Measurements from ENCODE around the gene CGA. TPM values are rescaled to one million over a fixed set of nuclear protein-coding genes. Genes with fewer than 3 reads are reported as not detected.
A peak's percentile ranks its signal among the peaks of the same experiment; 100 is the strongest.

Gene CGA
- total RNA-seq, 1 donor: not detected

DNA sequence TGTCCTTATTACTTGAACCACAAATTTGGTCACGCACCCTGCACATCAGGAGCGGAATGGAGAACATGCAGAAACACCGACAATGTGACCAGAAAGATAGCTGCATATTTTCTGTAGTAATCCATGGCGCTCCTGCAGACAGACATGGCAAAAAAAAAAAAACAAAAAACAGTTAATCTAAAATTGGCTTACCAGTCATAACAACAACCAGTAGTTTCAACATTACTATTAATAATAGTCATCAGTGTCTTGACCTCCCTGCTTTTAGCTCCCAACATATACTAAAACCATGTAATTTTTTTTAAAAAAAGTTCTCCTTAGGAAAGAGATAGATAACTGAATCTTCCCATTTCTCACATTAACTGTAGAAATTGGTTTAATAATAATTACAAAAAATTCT is 6.8 kb downstream of the CGA start:
- Histone ChIP-seq H3K27me3 (ENCODE audit: insufficient read depth, low read length) (no peaks in the 10 kb centered on the region), H3K36me3 (ENCODE audit: insufficient read depth, low read length) (no peaks in the 10 kb centered on the region), H4K20me1 (ENCODE audit: insufficient read depth, low read length) (no peaks in the 10 kb centered on the region), H3K4me2 (ENCODE audit: insufficient read depth, low read length) (no peak overlapping the region), H3K4me1 (ENCODE audit: insufficient read depth, low read length) (no peaks in the 10 kb centered on the region), H2AFZ (ENCODE audit: low read length) (no peak overlapping the region), H3K4me3 (ENCODE audit: insufficient read depth, low read length) (no peak overlapping the region), H3K79me2 (ENCODE audit: insufficient read depth, low read length) (no peaks in the 10 kb centered on the region), H3K27ac (ENCODE audit: low read depth, low read length) (no peak overlapping the region), H3K9me3 (ENCODE audit: low read depth, low read length) (no peaks in the 10 kb centered on the region)
- no peak for TF ChIP-seq CTCF (IDR thresholded peaks at IDR 0.05; ENCODE audit: extremely low read depth, low read depth, low read length)
- DNase-seq (ENCODE audit: insufficient read length, low spot score, missing footprints): no peak

DNA sequence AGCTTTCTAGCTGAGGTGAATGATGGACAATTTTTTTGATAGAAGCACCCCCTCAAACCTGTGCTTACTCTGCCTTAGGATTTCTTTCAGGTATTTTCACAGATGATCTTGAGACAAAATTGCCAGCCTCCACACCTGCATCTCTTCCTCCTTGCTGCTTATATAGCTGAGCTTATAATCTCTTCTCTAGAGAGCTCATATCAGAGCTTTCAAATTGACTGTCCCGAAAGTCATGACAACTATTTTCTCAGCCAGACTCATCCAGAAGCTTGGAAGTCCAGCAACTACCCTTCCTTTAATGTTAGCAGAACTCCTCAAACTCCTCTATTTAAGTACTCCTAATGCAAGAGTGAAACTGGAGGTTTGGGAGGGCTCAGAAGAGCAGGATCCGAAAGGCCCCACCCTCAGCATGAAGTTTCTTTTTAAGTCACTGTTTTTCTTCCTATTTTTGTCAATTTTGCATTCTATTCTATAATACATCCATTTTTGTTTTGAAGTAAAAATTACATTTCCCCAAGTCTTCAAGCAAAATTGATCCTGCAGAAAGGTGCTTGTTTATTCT is 12.7 kb downstream of the CGA start:
- H3K9me3 ChIP-seq (ENCODE audit: low read depth, low read length): no peaks in the 10 kb centered on the region
- H2AFZ ChIP-seq (ENCODE audit: low read length): no peak overlapping the region
- H3K4me1 ChIP-seq (ENCODE audit: insufficient read depth, low read length): no peaks in the 10 kb centered on the region
- no peak overlapping the region for H3K27ac ChIP-seq (ENCODE audit: low read depth, low read length)
- H3K4me2 ChIP-seq (ENCODE audit: insufficient read depth, low read length): no peak overlapping the region
- H3K4me3 ChIP-seq (ENCODE audit: insufficient read depth, low read length): no peak overlapping the region
- H3K27me3 ChIP-seq (ENCODE audit: insufficient read depth, low read length): peaks cover 6% of the 10 kb centered on the region
- no peaks in the 10 kb centered on the region for H3K36me3 ChIP-seq (ENCODE audit: insufficient read depth, low read length)
- peak; percentile 38 for DNase-seq (ENCODE audit: insufficient read length, low spot score, missing footprints)
- TF ChIP-seq CTCF (IDR thresholded peaks at IDR 0.05; ENCODE audit: extremely low read depth, low read depth, low read length): no peak
- H3K79me2 ChIP-seq (ENCODE audit: insufficient read depth, low read length): no peaks in the 10 kb centered on the region
- no peaks in the 10 kb centered on the region for H4K20me1 ChIP-seq (ENCODE audit: insufficient read depth, low read length)

DNA sequence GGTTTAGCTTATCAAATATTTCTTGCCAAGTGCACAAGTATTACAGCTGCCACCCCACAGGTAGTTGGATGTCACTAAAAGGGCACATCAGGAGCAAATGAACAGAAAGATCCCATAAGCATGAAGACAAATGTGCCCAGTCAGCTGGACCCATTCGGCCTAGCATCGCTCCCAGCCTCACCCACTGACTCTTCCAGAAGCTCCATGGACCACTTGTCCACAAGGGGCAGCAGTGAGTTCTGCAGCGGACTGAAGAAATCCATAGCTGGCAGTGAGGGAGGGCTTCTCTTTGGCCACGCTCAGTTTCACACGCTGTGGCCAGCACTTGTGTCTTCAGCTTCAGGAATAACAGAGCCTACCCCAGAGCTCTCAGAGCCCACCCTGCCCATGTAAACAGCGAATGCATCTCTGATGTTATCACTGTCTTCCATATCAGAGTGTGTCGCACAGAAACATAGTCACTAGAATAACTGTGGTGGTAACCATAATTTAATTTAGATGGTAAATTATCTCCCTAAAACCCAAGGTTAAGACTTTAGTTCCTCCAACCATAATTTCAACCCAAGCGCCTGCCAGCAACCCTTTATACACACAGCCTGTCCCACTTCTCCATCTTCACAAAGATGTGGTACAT is 15.8 kb downstream of the CGA start:
- no peak overlapping the region for H3K4me3 ChIP-seq (ENCODE audit: insufficient read depth, low read length)
- H3K4me1 ChIP-seq (ENCODE audit: insufficient read depth, low read length): no peaks in the 10 kb centered on the region
- DNase-seq (ENCODE audit: insufficient read length, low spot score, missing footprints): peak; percentile 73
- TF ChIP-seq CTCF (IDR thresholded peaks at IDR 0.05; ENCODE audit: extremely low read depth, low read depth, low read length): peak; percentile 96
- H3K27me3 ChIP-seq (ENCODE audit: insufficient read depth, low read length): peaks cover 6% of the 10 kb centered on the region
- no peaks in the 10 kb centered on the region for H3K79me2 ChIP-seq (ENCODE audit: insufficient read depth, low read length)
- peak overlapping the region; percentile 35 for H2AFZ ChIP-seq (ENCODE audit: low read length)
- H3K36me3 ChIP-seq (ENCODE audit: insufficient read depth, low read length): no peaks in the 10 kb centered on the region
- H4K20me1 ChIP-seq (ENCODE audit: insufficient read depth, low read length): no peaks in the 10 kb centered on the region
- no peak overlapping the region for H3K4me2 ChIP-seq (ENCODE audit: insufficient read depth, low read length)
- no peaks in the 10 kb centered on the region for H3K9me3 ChIP-seq (ENCODE audit: low read depth, low read length)
- no peak overlapping the region for H3K27ac ChIP-seq (ENCODE audit: low read depth, low read length)

DNA sequence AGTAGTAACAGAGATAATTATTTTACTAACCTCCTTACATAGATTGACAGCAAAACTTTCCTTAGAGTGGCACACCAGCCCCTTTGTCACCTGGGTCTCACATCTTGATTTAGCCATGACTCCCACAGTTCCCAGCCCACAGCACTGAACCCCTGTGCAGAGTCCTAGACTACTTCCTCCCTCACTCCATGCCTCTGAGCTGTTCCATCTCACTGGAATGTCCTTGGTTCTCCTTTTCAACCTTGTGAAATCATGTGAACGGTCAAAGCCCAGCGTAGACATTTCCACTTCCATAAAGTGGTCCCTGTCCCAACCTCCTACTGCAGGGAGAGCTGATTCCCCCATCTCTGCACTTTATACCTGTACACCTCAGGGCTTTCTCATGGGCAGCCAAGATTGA is 19.7 kb downstream of the CGA start:
- no peaks in the 10 kb centered on the region for H3K36me3 ChIP-seq (ENCODE audit: insufficient read depth, low read length)
- DNase-seq (ENCODE audit: insufficient read length, low spot score, missing footprints): no peak
- no peak for TF ChIP-seq CTCF (IDR thresholded peaks at IDR 0.05; ENCODE audit: extremely low read depth, low read depth, low read length)
- no peaks in the 10 kb centered on the region for H3K4me1 ChIP-seq (ENCODE audit: insufficient read depth, low read length)
- no peaks in the 10 kb centered on the region for H4K20me1 ChIP-seq (ENCODE audit: insufficient read depth, low read length)
- no peaks in the 10 kb centered on the region for H3K9me3 ChIP-seq (ENCODE audit: low read depth, low read length)
- H3K4me3 ChIP-seq (ENCODE audit: insufficient read depth, low read length): no peak overlapping the region
- H3K27ac ChIP-seq (ENCODE audit: low read depth, low read length): no peak overlapping the region
- H2AFZ ChIP-seq (ENCODE audit: low read length): no peak overlapping the region
- H3K4me2 ChIP-seq (ENCODE audit: insufficient read depth, low read length): no peak overlapping the region
- H3K27me3 ChIP-seq (ENCODE audit: insufficient read depth, low read length): peaks cover 7% of the 10 kb centered on the region
- no peaks in the 10 kb centered on the region for H3K79me2 ChIP-seq (ENCODE audit: insufficient read depth, low read length)
